ENCODE measurements around the gene ASCL4. TPM values are rescaled to one million over a fixed set of nuclear protein-coding genes. Genes with fewer than 3 reads are reported as not detected.

The ASCL4 gene
- polyA plus RNA-seq, 10 donors: 0.58 to 2.3 TPM; not detected in 8

Other genes starting within 250 kb of the ASCL4 start
- gene PWP1, start 88.9 kb upstream of the ASCL4 start, polyA plus RNA-seq (ENCODE audit: insufficient read length in 10 of 10): 10 to 100 TPM; 31.4 to 40.2 (median 35.4) TPM
- 10 to 100 TPM; 14.7 to 21.0 (median 17.9) TPM for gene PRDM4, start 13.6 kb upstream of the ASCL4 start, polyA plus RNA-seq (ENCODE audit: insufficient read length in 10 of 10)

All from muscle of back (tissue), 10 donors.